Stimulated activated CD8-positive, alpha-beta memory T cell treated with anti-CD3 and anti-CD28 coated beads, Interleukin-4, amount 100 ng/mL, for 1 hour (primary cell): Measurements from ENCODE around the gene PEX11G.

Source experiments
- DNase-seq, 2 donors: peaks; one replicate each; pipeline ENCODE4 v3.0.0-alpha.2; 2020; ENCODE audit warnings: low read depth in 2 of 2, low spot score in 1 of 2

Gene PEX11G

GRCh38 chr19:7500811-7501450 lies 12.1 kb upstream of the PEX11G start:
- DNase-seq, result no peak

GRCh38 chr19:7497292-7497691 lies 8.5 kb upstream of the PEX11G start:
- DNase-seq, result no peak

- no peak for DNase-seq
Observed at GRCh38 chr19:7494416-7495098, 5.7 kb upstream of the PEX11G start.

- no peak for DNase-seq
Observed at GRCh38 chr19:7492558-7492957, 3.7 kb upstream of the PEX11G start.

- DNase-seq, result no peak
Observed at GRCh38 chr19:7492142-7492541, 3.3 kb upstream of the PEX11G start.

GRCh38 chr19:7489609-7490044 lies 792 bp upstream of the PEX11G start:
- no peak for DNase-seq

- DNase-seq, result no peak
Observed at GRCh38 chr19:7486923-7487322, 1.9 kb downstream of the PEX11G start.

GRCh38 chr19:7483720-7484201 lies 5.1 kb downstream of the PEX11G start:
- no peak for DNase-seq

GRCh38 chr19:7482584-7483439 lies 6.0 kb downstream of the PEX11G start:
- no peak for DNase-seq

GRCh38 chr19:7480970-7481255 lies 7.9 kb downstream of the PEX11G start:
- DNase-seq, result no peak

- DNase-seq, result no peak
Observed at GRCh38 chr19:7480222-7480969, 8.4 kb downstream of the PEX11G start.

GRCh38 chr19:7478843-7479227 lies 10.0 kb downstream of the PEX11G start:
- DNase-seq, result no peak

- no peak for DNase-seq
Observed at GRCh38 chr19:7478173-7478842, 10.5 kb downstream of the PEX11G start.

- DNase-seq, result no peak
Observed at GRCh38 chr19:7477758-7478157, 11.1 kb downstream of the PEX11G start.

GRCh38 chr19:7476777-7477494 lies 11.9 kb downstream of the PEX11G start:
- no peak for DNase-seq

GRCh38 chr19:7476241-7476640 lies 12.6 kb downstream of the PEX11G start:
- DNase-seq, result no peak

GRCh38 chr19:7475665-7476064 lies 13.2 kb downstream of the PEX11G start:
- no peak for DNase-seq

- no peak for DNase-seq
Observed at GRCh38 chr19:7471696-7472615, 16.9 kb downstream of the PEX11G start.
